Measurements from ENCODE around the gene ANKRD60.

Gene ANKRD60

GRCh38 chr20:58167759-58168158 lies 60.7 kb downstream of the ANKRD60 start:
- no peak for DNase-seq (ENCODE audit: low read depth in 4 of 4, low spot score in 1 of 4)

All from stimulated activated CD4-positive, alpha-beta T cell treated with anti-CD3 and anti-CD28 coated beads, Interleukin-1b, Interleukin-23, amount 100 ng/mL, for 24 hours (primary cell).